ENCODE results near the gene KRT86. TPM values are rescaled to one million over a fixed set of nuclear protein-coding genes. Genes with fewer than 3 reads are reported as not detected.
A peak's percentile ranks its signal among the peaks of the same experiment; 100 is the strongest.
"Not testable (repeated sequence)": the region's sequence is repeated elsewhere in the genome, so short reads cannot be mapped to it uniquely, and the experiment has no call there.

KRT86 gene
- total RNA-seq, 1 donor from 2014 or later, result not detected

DNA sequence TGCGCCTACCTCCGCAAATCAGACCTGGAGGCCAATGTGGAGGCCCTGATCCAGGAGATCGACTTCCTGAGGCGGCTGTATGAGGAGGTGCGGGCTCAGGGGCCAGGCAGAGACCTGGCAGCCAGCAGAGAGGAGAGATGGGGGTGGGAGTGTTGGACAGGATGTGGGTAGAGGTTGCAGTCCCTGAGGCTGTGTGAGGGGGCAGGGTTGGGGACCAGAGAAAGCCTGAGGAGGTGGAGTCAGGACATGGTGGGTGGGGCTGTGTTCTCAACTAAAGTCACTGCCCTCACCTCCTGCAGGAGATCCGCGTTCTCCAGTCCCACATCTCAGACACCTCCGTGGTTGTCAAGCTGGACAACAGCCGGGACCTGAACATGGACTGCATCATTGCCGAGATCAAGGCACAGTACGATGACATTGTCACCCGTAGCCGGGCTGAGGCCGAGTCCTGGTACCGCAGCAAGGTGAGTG lies 30.5 kb downstream of the KRT86 start:
- ATAC-seq; DNase-seq; intact Hi-C loops (cut with micrococcal nuclease): not testable (repeated sequence)

DNA sequence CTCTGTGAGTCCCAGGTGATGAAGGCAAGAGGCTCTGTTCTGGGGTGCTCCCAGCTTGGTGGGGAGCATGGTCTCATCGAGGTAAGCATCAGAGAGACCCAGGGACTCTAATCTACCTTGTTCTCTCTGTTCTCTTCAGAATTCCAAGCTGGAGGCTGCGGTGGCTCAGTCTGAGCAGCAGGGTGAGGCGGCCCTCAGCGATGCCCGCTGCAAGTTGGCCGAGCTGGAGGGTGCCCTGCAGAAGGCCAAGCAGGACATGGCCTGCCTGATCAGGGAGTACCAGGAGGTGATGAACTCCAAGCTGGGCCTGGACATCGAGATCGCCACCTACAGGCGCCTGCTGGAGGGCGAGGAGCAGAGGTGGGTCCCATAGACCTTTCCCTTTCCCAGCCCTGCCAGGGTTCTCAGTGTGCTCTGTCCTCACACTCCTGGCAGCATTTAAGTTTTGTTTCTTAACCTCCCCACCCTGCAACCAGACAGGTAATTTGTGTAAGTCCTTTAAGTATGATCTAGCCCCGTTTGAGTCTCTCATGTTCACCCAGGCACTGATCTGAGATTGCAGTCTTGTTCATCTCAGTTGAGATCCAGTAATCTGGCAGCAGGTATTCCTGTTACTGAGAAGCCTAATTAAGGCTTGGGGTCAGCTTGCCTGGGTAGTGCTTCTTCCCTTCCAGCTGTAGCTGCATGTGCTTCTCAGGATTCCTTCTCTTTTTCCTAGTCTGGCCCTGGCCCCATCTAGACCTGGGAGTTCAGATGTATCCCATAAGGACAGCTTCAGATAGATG lies 31.7 kb downstream of the KRT86 start:
- DNase-seq, result no peak
- intact Hi-C loops (cut with micrococcal nuclease), result no loop called here

DNA sequence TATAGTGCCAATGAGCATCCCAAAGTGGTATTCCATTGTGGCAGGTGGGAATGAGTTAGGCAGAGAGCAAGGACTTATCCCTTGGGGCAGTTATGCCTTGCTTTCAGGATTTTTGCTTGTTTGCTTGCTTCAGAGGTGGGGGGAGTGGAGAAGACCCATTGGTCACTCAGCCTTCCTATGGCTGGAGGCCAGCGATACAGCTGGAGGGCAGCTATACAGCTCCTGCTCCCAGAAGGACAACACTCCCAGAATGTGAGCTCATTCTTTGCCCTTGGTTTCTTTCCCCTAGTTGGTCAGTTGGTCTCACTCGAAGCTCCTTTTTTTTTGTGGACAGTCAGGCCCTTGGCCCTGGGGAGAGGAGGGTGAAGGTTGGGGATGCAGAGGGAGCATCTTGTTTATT lies 32.3 kb downstream of the KRT86 start:
- ATAC-seq (no peak), DNase-seq (no peak)
- intact Hi-C loops (cut with micrococcal nuclease), result no loop called here

More for the DNA sequence above, 31.7 kb downstream of the KRT86 start:
- no peak for ATAC-seq

DNA sequence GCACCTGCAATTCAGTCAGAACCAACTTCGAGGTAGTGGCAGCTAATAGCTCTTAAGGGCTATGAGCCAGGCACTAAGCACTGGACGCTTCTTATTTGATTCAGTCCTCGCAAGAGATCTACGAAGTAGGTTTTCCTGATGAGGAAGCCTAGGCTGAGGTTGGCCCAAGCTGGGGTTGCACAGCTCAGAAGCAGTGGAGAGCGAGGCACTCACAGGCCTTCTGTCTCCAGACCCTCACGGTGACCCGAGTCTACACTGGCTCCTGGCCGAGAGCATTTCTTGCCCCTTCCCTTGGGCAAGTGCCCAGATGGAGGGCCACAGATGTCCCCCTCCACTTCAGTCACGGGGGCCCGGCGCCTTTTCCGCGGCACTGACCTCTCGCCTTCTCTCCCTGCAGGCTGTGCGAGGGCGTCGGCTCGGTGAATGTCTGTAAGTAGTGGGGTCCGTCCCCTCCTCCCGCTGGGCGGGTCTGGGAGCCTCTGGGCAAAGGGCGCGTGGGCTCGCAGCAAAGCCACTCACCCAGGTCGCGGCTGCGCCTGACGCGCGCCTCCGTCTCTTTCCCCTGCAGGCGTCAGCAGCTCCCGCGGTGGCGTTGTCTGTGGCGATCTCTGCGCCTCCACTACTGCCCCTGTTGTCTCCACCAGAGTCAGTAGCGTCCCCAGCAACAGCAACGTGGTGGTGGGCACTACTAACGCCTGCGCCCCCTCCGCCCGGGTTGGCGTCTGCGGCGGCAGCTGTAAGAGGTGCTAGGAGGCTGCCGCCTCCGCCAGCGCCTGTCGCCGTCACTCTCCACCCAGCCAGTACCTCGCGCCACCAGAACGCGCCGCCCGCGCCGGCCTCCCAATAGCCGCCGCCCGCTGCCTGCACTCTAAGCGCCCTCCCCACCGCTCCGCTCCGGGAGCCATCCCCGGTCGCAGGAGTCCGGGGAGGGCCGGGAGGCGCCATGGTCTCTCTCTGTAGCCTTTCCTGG lies 33.7 kb downstream of the KRT86 start:
- peak; percentile 93 for ATAC-seq
- DNase-seq, result peak; percentile 67
- intact Hi-C loops (cut with micrococcal nuclease), result no loop called here

DNA sequence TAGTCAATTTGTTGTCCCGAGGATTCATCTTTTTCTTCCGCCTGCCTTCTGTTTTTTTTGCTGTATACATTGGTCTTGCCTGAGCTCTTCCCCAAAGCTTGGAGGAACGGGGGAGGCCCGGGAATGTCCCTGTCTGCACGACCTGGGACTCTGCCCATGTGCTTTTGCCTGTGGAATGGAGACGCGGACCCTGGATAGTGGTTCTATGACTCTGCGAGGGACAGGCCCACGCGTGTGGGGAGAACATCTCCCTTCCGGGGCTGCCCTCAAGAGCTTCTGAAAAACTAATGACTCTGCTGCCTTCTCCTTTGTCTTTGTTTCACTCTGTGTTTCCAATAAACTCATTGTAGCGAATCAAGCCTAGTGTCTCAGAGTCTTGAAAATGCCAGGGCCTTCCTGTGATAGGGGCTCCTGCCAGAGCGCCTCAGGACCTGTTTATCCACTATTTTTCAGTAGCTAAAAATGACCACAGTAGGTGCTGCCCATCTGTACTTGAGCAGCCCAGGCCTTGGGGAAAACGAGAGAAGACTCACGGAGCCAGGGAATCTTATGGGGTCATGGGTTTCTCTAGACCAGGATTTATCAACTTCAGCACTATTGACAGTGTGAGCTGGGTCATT lies 34.5 kb downstream of the KRT86 start:
- ATAC-seq, result no peak
- no peak for DNase-seq
- intact Hi-C loops (cut with micrococcal nuclease), result no loop called here

DNA sequence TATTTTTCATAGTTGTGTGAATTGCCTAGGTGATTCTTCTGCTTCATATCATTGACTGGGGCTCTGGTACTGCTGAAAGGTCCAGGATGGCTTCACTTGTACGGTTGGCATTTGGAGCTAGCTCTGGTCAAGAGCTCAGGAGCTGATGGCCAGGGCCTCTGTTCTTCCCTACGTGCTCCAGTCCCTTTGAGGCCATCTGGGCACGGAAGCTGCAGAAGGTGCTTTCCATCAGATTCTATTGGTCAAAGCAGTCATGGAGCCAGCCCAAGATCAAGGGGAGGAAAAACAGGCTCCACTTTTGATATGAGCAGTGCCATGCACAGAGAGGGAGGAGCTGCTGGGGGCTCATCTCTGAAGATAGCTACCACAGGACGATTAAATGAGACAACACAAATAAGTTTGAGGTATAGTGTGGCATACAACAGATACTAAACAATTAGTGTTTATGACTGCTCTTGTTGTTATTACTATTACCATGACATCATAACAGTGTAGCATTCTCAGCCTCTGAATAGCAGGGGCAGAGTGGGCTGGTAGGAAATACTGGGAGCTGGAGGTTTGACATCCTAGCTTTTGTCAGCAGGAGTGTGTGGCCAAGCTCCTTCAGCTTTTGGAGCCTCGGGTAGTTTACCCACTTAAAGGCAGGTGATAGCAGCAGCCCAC lies 36.3 kb downstream of the KRT86 start:
- ATAC-seq, result no peak
- DNase-seq, result no peak
- intact Hi-C loops (cut with micrococcal nuclease), result no loop called here

DNA sequence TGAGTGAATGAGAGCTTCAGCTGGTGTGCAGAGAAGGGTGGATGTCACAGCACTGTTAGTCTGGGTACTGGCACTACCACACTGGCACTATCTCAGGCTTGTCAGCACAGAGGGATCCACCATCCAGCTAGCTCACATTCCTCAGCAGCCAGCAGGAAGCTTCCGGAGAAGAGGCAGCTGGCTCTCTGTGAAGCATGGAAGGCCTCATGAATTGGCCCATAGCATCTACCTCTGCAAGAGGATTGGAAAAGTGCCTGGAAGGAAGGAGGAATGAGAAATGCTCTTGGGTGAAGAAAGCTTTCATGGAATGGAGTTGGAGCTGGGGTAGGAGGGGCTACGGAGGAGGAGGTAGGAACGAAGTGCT lies 36.8 kb downstream of the KRT86 start:
- DNase-seq (no peak), ATAC-seq (peak; percentile 23)
- intact Hi-C loops (cut with micrococcal nuclease), result no loop called here

DNA sequence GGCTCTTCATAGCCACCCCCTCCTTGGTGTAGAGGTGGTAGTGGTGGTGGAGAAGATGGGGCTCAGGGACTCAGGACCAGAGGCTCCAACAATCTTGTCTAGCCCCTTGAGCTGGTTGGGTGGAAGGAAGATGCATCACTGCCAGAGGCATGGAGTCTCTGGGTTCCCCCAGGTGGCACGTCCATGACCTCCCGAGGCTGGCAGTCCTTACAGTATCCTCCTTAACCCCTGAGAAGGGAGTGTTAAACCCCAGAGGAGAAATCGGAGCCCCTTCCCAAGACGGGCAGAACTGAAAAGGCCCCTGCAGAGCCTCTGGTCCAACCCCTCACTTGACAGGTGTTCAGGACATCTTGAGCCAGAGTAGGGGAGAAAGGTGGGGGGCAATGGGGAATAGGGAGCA lies 37.6 kb downstream of the KRT86 start:
- no peak for DNase-seq
- no peak for ATAC-seq
- intact Hi-C loops (cut with micrococcal nuclease), result no loop called here

DNA sequence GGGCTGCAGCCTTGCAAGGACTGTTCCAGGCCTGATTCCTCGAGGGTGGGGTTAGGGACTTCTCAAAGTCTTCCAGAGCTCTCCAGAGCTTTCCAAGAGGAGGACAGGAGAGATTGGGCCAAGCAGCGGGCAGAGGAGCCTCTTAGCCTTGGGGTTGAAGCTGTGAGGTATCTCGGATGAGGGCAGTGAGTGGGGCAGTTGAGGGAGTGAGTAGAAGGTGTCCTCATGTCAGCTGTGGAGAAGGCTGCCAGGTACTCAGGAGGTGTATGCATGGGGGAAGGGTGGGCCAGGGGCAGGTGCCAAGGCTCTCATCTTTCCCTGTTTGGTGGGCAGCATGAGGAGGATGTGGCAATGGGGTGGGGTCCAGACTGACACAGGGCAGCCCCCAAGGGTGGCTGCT lies 39.0 kb downstream of the KRT86 start:
- DNase-seq (no peak), ATAC-seq (no peak)
- intact Hi-C loops (cut with micrococcal nuclease), result no loop called here

DNA sequence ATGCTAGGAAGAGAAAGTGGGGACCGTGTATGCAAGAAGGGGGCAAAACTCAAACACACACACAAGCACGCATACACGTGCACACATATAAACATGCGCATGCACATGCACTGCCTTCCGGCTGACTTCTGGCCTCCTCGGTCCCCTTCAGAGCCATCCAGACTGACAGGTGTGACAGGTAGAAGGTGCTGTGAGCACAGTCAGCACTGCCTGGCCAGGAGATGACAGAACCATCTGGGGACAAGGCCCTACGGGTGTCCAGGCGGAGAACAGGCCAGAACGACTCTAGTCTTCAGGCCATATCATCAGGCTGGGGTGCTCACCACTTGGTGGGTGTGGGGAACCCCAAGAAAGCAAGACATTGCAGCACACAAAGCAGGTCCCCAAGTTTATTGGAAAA lies 39.5 kb downstream of the KRT86 start:
- ATAC-seq (no peak), DNase-seq (no peak)
- intact Hi-C loops (cut with micrococcal nuclease), result no loop called here

DNA sequence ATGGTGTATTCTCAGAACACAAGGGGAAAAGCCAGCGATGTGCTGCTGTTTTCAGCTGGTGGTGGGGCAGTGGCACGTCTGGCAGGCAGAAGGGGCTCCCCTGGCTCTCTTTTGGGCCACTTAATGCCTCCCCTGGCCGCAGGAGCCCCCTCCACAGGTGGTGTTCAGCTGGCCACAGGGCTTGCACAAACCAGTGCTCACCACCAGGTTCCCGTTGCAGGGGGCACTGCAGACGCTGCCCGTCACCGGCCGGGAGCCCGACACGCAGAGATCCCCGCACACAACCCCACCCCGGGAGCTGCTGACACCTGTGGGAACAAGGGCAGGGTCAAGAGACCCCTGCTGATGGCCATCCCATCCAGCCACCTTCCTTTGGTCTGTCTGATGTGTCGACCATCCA lies 40.1 kb downstream of the KRT86 start:
- DNase-seq (no peak), ATAC-seq (no peak)
- intact Hi-C loops (cut with micrococcal nuclease), result no loop called here

DNA sequence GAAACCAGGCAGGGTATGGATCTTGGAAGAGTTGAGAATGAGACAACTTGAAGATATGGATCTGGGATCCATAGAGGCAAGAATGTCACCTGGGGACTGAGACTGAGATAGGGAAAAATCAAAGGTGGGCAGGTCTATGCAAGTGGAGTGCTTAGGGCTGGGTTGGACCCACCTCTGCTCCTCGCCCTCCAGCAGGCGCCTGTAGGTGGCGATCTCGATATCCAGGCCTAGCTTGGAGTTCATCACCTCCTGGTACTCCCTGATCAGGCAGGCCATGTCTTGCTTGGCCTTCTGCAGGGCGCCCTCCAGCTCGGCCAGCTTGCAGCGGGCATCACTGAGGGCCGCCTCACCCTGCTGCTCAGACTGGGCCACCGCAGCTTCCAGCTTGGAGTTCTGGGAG lies 41.3 kb downstream of the KRT86 start:
- intact Hi-C loops (cut with micrococcal nuclease); ATAC-seq; DNase-seq: not testable (repeated sequence)

DNA sequence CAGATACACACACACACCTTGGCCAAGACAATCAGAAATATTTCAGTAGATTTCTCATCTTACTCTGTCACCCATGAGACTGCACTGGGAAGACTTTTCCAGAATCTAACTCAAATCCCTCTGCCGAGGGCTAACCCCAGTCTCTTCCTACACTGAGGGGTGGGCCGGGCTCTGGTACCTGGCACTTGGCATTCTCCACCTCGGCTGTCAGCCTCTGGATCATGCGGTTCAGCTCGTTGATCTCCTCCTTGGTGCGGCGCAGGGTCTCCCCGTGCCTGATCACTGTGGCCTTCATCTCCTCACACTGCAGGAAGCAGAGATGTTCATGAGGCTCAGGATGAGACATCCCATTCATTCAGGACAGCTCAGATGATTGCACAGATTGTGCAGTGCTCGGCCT lies 41.8 kb downstream of the KRT86 start:
- ATAC-seq (no peak), DNase-seq (no peak)
- intact Hi-C loops (cut with micrococcal nuclease), result no loop called here

DNA sequence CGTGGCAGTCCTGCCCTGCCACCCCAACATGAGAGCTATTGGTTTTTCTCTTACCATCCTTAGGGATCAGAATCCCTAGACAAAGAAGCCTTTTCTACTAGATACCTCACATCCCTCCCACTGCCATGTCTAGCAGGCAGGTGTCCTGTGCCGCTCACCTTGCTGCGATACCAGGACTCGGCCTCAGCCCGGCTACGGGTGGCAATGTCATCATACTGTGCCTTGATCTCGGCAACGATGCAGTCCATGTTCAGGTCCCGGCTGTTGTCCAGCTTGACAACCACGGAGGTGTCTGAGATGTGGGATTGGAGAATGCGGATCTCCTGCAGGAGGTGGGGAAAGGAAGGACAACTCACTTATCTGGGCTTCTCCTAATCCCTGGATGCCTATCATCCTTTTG lies 42.3 kb downstream of the KRT86 start:
- DNase-seq (no peak), ATAC-seq (no peak)
- intact Hi-C loops (cut with micrococcal nuclease), result no loop called here

DNA sequence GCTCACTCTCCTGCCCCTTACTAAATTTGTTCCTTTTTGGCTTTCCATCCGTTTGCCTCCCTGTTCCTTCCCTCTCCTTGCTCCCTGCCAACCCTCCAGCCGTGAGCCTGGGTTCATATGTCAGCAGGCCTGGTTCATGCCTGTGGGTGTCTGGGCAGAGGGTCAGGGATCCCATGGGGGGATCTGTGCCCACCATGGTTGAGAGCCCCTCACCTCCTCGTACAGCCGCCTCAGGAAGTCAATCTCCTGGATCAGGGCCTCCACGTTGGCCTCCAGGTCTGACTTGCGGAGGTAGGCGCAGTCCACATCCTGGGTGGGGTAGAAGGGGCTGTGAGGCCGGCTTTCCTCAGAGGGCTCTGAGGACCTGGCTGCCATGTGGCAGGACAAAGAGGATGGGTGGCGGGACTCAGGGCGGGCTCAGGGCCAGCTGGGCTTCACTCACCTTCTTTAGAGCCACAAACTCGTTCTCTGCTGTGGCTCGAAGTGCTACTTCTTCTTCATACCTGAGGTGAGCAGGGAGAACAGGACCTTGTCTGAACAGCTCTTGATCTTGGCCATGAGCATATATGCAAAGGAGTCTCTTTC lies 43.1 kb downstream of the KRT86 start:
- no peak for DNase-seq
- intact Hi-C loops (cut with micrococcal nuclease), result no loop called here

DNA sequence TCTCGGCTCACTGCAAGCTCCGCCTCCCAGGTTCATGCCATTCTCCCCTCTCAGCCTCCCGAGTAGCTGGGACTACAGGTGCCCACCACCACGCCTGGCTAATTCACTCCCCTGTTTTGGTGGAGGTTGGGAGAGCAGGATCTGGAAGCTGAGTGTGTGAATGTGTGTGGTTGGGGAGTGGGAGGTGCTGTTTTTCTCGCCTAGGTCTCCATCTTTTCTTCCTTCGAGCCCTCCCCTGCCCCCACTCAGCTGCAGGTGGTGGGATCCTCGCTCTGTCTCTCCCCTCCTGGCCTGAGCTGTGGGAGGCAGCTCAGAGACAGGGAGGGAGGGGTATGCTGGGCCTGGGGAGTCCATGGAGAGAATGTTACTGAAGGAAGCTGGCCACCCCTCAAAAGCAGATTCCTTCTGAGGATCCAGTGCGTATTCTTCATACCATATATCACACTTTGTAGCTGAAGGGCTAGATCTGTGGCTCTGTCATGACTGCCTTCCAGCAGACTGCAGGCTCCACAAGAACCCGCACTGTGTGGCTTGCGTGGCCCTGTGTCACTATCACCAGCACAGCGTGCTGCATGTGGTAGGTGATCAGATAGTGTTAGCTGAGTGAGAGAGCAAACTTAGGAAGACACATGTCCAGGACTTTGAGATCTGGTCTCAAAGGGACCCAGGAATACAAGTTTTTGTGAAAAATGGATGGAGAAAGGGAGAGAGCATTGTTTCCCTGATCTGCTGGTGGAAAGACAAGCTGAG lies 44.0 kb downstream of the KRT86 start:
- DNase-seq, result no peak
- no peak for ATAC-seq
- intact Hi-C loops (cut with micrococcal nuclease), result no loop called here

More for the DNA sequence above, 43.1 kb downstream of the KRT86 start:
- no peak for ATAC-seq

DNA sequence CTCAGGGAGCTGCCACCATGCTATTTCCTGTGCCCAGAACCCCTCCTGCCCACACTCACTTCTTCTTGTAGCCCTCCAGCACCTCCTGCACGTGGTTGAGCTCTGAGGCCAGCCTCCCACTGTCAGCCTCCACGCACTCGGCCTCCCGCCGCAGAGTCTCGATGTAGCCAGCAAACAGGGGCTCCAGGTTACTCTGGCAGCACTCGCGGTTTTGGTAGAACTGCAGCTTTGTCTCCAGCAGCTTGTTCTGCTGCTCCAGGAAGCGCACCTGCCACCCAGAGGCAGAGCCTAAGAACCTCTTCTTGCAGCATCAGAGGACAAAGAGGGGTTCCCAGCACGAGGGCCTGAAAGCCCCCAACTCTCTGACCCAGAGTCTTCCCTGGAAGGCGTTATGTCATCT lies 44.7 kb downstream of the KRT86 start:
- intact Hi-C loops (cut with micrococcal nuclease), result no loop called here
- DNase-seq (no peak), ATAC-seq (no peak)

DNA sequence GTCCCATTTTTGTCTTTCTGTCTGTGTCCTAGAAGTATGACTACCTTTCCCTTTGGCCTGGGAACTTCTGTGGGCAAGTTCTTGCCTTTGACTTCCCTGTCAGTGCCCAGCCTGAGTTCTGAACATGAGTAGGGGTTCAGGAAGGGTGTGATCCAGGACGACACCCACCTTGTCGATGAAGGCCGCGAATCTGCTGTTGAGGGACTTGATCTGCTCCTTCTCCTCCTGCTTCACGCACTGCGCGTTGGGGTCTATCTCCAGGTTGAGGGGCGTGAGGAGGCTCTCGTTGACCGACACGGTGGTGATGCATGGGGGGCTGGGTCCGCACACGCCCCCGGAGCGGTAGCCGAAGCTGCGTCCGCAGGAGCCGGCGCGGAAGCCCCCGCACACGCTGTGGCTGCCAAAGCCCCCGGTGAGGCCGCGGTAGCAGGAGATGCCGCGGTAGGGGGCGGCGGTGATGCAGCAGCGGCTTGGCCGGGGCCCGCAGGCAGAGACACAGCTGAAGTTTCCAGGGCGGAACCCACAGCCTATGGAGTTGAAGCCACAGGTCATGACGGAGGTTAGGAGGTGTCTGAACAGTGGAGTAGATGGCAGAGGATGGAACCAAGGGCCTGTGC lies 46.4 kb downstream of the KRT86 start, which contains the start of gene KRT83:
Gene KRT83 (minus strand): TSS at position 615 of the 617 bp plus-strand sequence. CDS start 63 bp downstream, at position 552.
- no peak for ATAC-seq
- DNase-seq, result no peak
- intact Hi-C loops (cut with micrococcal nuclease), result no loop called here

All from left ventricle myocardium superior (tissue), 1 donor.